Body of pancreas (tissue), 4 donors: ENCODE results near the gene P4HA3. TPM values are rescaled to one million over a fixed set of nuclear protein-coding genes. Genes with fewer than 3 reads are reported as not detected.
A peak's percentile ranks its signal among the peaks of the same experiment; 100 is the strongest.

ENCODE experiments used
- ATAC-seq: fragments of 150-250 bp; one replicate; pipeline ENCODE4 v1.9.1; 2016
- DNase-seq, 4 donors: peaks; one replicate each; pipeline ENCODE4 v3.0.0-alpha.2; 2019
- H3K27ac ChIP-seq, 4 donors: fragments of 200-600 bp; sonication (generic); 1 replicate in 3 of 4; 2 replicates in 1 of 4; pipeline versions ENCODE4 v1.5.1 to v1.6.1; 2016 to 2019; ENCODE audit warnings: mild to moderate bottlenecking in 1 of 4, mixed read lengths in 1 of 4, moderate library complexity in 1 of 4
- H3K27me3 ChIP-seq, 2 donors: fragments of 200-600 bp; sonication (generic); one replicate each; pipeline ENCODE4 v1.6.0; 2016; ENCODE audit warnings: mild to moderate bottlenecking in 1 of 2
- H3K36me3 ChIP-seq, 2 donors: fragments of 200-600 bp; sonication (generic); replicated peaks in 1 of 2; 2 replicates each; pipeline ENCODE4 v1.5.1; 2016; ENCODE audit warnings: low read depth in 2 of 2; ENCODE audit not compliant: insufficient read depth in 1 of 2
- H3K4me1 ChIP-seq: fragments of 200-600 bp; sonication (generic); one replicate; pipeline ENCODE4 v1.6.0; 2016
- H3K4me3 ChIP-seq, 2 donors: fragments of 200-600 bp; sonication (generic); 1 replicate in 1 of 2; 2 replicates in 1 of 2; pipeline ENCODE4 v1.5.1; 2016 to 2019
- H3K9me3 ChIP-seq, 3 donors: fragments of 200-600 bp; sonication (generic); 1 replicate in 2 of 3; 2 replicates in 1 of 3; pipeline ENCODE4 v1.5.1; 2016
- POLR2A ChIP-seq, 3 donors: fragments of 450-650 bp; IDR thresholded peaks; one replicate each; pipeline ENCODE4 v1.6.1; 2016; ENCODE audit warnings: antibody characterized with exemption in 3 of 3, mild to moderate bottlenecking in 2 of 3
- WGBS, 2 donors: methylation state at CpG; one replicate each; pipeline ENCODE4 v1.1.5; 2017; 5-methylcytosine and 5-hydroxymethylcytosine counted together
- intact Hi-C: fragments of 100-400 bp; cut with DNase I; formaldehyde crosslinking; loops from one replicate; pipeline ENCODE4 v1.15.1; 2023
- total RNA-seq, 2 donors: library from RNA; depleted of rRNA; stranded (reverse); fragments of >200 nt; gene quantifications; one replicate each; pipeline ENCODE4 v1.1.0, GENCODE V29; 2016
- TF ChIP-seq, protein P1 (sequence below), 7 experiments: fragments of 450-650 bp in 4 of 7; fragments of 200-600 bp in 3 of 7; sonication (generic) in 3 of 7; IDR thresholded peaks; one replicate each; pipeline ENCODE4 v1.5.1; 2016 to 2019; ENCODE audit warnings: antibody characterized with exemption in 7 of 7

The P4HA3 gene
- total RNA-seq, 2 donors from 2014 or later = not detected

DNA sequence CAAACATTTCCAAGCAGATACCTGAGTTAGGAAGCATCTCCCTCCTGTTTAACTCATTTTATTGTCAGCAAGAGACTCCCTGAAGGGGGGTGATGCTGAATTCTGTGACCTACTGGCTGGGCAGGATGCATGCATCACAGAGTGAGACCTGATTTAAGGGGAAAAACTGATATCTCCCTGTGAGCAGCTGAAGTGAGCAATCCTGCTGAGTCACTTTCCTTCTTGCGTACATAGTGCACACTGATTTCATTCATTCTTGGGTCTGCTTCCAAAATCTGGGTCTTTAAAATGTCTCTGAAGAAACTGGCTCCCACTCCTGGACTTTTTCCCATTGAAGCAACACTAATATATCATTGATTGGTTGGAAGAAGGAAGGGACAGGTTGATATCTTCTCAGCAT lies 23.3 kb downstream of the P4HA3 start:
- Histone ChIP-seq H3K27me3 (no peaks in the 10 kb centered on the region), H3K9me3 (no peaks in the 10 kb centered on the region), H3K27ac (no peak overlapping the region), H3K4me1 (peaks cover 8% of the 10 kb centered on the region), H3K36me3 (no peaks in the 10 kb centered on the region), H3K4me3 (no peak overlapping the region)
- peak in 1 of 4 donors; percentile 20 for DNase-seq
- peak; percentile 50 for ATAC-seq
- 71 to 80% methylated on average over 1 of the region's 1 CpG for WGBS, 2 donors
- intact Hi-C loops = no loop called here
- TF ChIP-seq, protein P1, sequence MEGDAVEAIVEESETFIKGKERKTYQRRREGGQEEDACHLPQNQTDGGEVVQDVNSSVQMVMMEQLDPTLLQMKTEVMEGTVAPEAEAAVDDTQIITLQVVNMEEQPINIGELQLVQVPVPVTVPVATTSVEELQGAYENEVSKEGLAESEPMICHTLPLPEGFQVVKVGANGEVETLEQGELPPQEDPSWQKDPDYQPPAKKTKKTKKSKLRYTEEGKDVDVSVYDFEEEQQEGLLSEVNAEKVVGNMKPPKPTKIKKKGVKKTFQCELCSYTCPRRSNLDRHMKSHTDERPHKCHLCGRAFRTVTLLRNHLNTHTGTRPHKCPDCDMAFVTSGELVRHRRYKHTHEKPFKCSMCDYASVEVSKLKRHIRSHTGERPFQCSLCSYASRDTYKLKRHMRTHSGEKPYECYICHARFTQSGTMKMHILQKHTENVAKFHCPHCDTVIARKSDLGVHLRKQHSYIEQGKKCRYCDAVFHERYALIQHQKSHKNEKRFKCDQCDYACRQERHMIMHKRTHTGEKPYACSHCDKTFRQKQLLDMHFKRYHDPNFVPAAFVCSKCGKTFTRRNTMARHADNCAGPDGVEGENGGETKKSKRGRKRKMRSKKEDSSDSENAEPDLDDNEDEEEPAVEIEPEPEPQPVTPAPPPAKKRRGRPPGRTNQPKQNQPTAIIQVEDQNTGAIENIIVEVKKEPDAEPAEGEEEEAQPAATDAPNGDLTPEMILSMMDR (IDR thresholded peaks at IDR 0.05) = no peak
- TF ChIP-seq POLR2A (IDR thresholded peaks at IDR 0.05) = no peak

DNA sequence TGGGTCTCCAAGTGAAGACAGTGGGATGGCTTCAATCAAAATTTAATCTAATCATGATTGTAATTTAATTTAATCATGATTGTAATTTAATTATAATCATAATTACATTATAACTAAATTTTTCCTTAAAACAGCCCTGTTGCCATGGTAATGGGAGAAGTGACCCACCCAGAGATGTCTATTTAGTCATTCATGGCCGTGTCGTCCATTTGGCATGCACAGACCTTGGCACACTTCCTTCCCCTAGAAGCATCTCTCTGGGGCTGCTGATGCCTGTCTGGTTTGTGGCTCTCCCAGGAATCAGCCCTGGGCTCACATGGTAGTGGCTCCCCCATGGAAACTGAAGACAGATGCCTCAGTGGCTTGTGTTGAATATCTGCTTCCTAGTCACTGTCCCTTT lies 27.0 kb downstream of the P4HA3 start:
- Histone ChIP-seq H3K4me1 (peaks cover 8% of the 10 kb centered on the region), H3K27ac (no peak overlapping the region), H3K27me3 (no peaks in the 10 kb centered on the region), H3K36me3 (no peaks in the 10 kb centered on the region), H3K9me3 (no peaks in the 10 kb centered on the region), H3K4me3 (no peak overlapping the region)
- intact Hi-C loops = no loop called here
- DNase-seq (no peak), ATAC-seq (no peak)
- 70 to 87% methylated on average over 2 of the region's 2 CpGs for WGBS, 2 donors
- TF ChIP-seq, protein P1 (IDR thresholded peaks at IDR 0.05) = no peak
- TF ChIP-seq POLR2A (IDR thresholded peaks at IDR 0.05) = no peak

DNA sequence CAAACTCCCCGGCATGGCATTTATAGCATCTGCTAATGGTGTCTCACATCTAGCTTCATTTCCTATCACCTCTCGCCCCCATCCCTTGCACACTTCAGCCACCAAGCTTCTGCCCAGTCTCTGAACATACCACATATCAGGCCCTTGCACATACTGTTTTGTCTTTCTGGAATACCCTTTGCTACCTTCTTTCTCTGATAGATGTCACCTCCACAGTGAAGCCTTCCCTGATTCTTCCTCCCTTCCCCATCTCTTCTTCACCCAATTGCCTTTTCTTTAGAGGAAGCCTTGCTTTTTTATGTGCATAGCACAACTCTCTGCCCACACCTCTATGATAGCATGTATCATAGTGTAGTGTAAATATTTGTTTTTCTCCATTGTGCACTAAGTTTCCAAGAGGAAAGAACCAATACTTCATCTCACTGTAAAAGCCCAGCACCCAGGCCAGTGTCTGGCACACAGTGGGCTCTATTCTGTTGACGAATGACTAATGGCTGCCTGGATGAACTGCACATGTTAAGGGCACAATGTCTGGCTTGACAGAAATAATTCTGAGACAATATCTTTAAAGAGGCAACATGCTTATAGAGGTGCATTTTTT lies 27.8 kb downstream of the P4HA3 start:
- 61 to 69% methylated on average over 3 of the region's 3 CpGs for WGBS, 2 donors
- Histone ChIP-seq H3K9me3 (no peaks in the 10 kb centered on the region), H3K27ac (no peak overlapping the region), H3K27me3 (no peaks in the 10 kb centered on the region), H3K36me3 (no peaks in the 10 kb centered on the region), H3K4me1 (peaks cover 8% of the 10 kb centered on the region), H3K4me3 (no peak overlapping the region)
- no peak for DNase-seq
- TF ChIP-seq POLR2A (IDR thresholded peaks at IDR 0.05) = no peak
- TF ChIP-seq, protein P1 (IDR thresholded peaks at IDR 0.05) = no peak
- no peak for ATAC-seq
- intact Hi-C loops = no loop called here

DNA sequence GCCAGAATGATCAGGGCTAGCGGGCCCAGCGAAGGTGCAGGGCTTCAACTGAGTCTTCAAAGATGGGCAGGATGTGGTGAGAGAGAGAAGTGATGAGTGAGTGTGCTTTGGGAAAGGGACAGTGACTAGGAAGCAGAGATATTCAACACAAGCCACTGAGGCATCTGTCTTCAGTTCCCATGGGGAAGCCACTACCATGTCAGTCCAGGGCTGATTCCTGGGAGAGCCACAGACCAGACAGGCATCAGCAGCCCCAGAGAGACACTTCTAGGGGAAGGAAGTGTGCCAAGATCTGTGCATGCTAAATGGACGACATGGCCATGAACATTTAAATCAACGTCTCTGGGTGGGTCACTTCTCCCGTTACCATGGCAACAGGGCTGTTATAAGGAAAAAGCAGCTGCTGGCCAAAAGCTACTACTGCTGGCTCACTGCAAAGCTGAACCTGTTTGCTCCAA lies 28.5 kb downstream of the P4HA3 start:
- intact Hi-C loops = no loop called here
- Histone ChIP-seq H3K9me3 (no peaks in the 10 kb centered on the region), H3K27ac (no peak overlapping the region), H3K4me1 (peaks cover 8% of the 10 kb centered on the region), H3K36me3 (no peaks in the 10 kb centered on the region), H3K4me3 (no peak overlapping the region), H3K27me3 (no peaks in the 10 kb centered on the region)
- DNase-seq (no peak), ATAC-seq (no peak)
- TF ChIP-seq POLR2A (IDR thresholded peaks at IDR 0.05) = no peak
- TF ChIP-seq, protein P1 (IDR thresholded peaks at IDR 0.05) = no peak
- 68 to 79% methylated on average over 5 of the region's 5 CpGs for WGBS, 2 donors

DNA sequence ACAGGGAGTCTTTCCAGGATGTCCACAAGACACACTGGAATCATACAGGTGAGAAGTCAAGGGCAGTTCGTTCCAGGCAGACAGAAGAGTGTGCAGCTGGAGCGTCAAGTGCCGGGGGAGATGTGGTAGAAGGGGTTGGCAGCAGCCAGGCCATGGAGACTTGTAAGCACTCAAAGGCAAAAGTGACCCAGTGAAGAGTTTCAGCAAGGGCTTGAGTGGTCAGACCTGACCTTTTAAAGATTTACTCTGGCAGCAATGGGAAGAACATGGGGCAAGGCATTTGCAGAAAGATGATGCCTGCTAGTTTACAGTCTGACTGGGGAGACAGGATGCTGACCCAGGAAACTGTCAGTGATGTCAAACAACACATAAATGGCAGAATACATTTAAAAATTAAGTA lies 29.0 kb downstream of the P4HA3 start:
- DNase-seq (no peak), ATAC-seq (no peak)
- Histone ChIP-seq H3K36me3 (no peaks in the 10 kb centered on the region), H3K27me3 (no peaks in the 10 kb centered on the region), H3K9me3 (no peaks in the 10 kb centered on the region), H3K4me1 (peaks cover 8% of the 10 kb centered on the region), H3K4me3 (no peak overlapping the region), H3K27ac (no peak overlapping the region)
- no peak for TF ChIP-seq POLR2A (IDR thresholded peaks at IDR 0.05)
- TF ChIP-seq, protein P1 (IDR thresholded peaks at IDR 0.05) = no peak
- WGBS, 2 donors = 86 to 90% methylated on average over 3 of the region's 3 CpGs
- intact Hi-C loops = no loop called here
